DMS 273 (cell line): ENCODE results near the gene PCED1B.
"Not testable (repeated sequence)": the region's sequence is repeated elsewhere in the genome, so short reads cannot be mapped to it uniquely, and the experiment has no call there.

Experiments
- DNase-seq: peaks from one replicate; lab custom pipeline; 2025; ENCODE audit not compliant: unreplicated experiment; lab: John Stamatoyannopoulos, UW

Gene PCED1B

GRCh38 chr12:47205532-47206449, 126.4 kb downstream of the PCED1B start:
- no peak for DNase-seq

GRCh38 chr12:47206450-47207339, 127.3 kb downstream of the PCED1B start:
- DNase-seq, result no peak

GRCh38 chr12:47207340-47207717, 127.9 kb downstream of the PCED1B start:
- peak; percentile 79 for DNase-seq

GRCh38 chr12:47207829-47208248, 128.4 kb downstream of the PCED1B start:
- DNase-seq, result no peak

GRCh38 chr12:47209014-47209413, 129.6 kb downstream of the PCED1B start:
- DNase-seq, result no peak

- no peak for DNase-seq
Observed at GRCh38 chr12:47210776-47211175, 131.4 kb downstream of the PCED1B start.

DNA sequence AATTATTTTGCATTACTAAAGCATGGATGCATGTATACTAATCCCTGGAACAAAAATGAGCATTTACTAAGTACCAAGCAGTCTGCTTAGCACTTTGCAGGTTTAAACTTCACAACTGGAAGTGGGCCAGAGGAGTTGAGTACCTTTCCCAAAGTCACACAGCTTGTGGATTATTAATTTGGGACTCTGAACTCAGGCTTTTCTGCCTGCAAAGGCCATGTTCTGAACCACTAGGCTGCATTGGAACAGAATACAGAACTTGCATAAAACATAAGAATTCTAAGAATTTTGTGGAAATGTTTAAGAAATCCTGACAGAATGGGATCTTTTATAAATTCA, 133.2 kb downstream of the PCED1B start:
- DNase-seq, result no peak

DNA sequence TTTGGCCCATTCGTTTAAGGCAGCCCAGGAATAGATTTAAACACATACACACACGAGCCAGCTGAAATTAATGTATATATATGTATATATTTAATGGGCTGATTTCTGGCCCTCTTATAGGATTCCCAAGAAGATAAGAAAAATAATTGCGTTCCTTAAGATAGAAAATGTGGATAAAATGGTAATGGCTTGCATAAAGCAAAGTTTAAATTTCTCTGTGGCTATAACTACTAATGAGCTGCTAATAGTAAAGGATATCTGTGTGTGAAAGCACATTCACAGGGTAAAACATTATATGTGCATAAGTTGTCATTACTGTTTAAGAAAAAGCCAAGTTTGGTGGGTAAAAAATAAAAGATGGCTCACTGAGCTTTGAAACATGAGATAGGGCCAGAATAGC, 134.0 kb downstream of the PCED1B start:
- DNase-seq, result no peak

- no peak for DNase-seq
Observed at GRCh38 chr12:47214001-47214619, 134.7 kb downstream of the PCED1B start.

DNA sequence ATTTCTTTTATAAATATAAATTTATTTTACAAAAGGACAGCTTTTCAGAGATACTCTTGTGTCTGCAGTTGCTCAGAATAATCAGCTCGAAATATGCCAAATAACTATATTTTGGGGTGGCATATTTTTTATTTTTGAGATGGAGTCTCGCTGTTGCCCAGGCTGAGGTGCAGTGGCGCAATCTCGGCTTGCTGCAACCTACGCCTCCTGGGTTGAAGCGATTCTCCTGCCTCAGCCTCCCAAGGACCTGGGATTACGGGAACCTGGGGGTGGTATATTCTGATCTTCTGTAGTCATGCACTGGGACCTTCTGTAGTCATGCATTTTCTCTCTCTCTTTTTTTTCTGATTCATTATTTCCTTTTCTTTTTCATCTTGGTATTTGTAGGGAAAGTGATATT, 135.3 kb downstream of the PCED1B start:
- DNase-seq, result no peak

- no peak for DNase-seq
Observed at GRCh38 chr12:47216150-47216677, 136.8 kb downstream of the PCED1B start.

- not testable (repeated sequence) for DNase-seq
Observed at GRCh38 chr12:47217595-47217869, 138.1 kb downstream of the PCED1B start.

- DNase-seq, result no peak
Observed at GRCh38 chr12:47218191-47218654, 138.8 kb downstream of the PCED1B start.

DNA sequence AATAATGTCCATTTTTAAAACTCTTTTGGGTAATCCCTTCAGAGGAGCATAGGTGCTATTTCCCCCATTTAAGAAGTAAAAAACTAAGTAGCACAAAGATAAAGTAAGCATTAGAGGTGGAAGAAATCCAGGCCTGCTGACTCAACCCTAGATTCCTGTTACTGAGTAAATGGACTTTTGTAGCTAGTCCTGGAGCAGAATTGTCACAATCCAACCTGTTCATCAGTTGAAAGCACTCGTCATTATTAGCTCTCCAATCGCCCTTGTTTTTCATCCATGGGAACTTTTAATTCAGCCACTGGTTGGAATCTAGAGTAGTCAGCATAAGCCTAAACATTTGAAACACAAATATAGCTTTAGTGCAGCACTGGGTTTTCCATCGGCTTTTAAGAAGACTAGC, 139.8 kb downstream of the PCED1B start:
- no peak for DNase-seq

DNA sequence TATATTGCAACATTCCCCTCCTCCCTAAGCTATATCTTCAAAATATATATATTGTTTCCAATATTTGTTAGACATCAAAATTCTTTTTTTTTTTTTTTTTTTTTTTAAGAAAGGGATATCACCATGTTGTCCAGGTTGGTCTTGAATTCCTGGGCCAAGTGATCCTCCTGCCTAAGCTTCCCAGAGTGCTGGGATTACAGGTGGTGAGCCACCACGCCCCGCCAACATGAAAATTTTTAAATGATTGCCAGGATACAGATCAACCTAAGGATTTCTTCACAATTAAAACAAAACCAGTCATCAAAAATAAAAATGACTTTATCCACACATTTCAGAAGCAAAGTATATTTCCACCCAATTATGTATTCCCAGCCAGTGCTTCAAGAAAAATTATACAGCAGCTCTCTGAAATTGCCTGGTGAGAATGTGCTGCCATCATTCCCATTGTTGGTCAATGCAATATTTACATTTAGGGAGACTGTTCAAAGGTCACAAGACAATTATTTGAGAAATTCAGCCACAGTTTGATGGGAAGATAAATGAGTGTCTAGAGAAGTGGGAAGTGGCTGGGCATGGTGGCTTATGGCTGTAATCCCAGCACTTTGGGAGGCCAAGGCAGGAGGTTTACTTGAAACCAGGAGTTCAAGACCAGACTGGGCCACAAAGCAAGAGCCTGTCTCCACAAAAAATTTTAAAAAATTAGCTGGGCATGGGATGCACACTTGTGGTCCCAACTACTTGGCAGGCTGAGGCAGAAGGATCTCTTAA, 142.0 kb downstream of the PCED1B start:
- no peak for DNase-seq

- DNase-seq, result no peak
Observed at GRCh38 chr12:47222520-47223030, 143.2 kb downstream of the PCED1B start.

- peak; percentile 38 for DNase-seq
Observed at GRCh38 chr12:47223031-47223847, 143.8 kb downstream of the PCED1B start.

DNA sequence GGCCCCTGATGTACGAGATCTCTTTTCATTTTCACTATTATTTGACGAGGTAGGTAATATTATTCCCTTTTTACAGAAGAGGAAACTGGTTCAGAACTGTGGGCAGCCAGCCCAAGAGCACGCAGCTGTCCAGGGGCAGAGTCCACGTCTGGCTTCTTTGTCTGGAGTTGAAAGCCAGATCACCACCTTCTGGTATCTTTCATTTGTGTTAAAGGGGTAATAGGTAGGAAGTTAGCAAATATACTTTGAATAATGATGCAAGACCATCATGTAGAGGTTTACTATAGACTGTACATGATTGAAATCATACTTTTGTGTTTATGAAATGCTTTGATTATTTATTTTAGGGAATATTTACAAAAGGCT, 144.4 kb downstream of the PCED1B start:
- DNase-seq, result peak; percentile 42

DNA sequence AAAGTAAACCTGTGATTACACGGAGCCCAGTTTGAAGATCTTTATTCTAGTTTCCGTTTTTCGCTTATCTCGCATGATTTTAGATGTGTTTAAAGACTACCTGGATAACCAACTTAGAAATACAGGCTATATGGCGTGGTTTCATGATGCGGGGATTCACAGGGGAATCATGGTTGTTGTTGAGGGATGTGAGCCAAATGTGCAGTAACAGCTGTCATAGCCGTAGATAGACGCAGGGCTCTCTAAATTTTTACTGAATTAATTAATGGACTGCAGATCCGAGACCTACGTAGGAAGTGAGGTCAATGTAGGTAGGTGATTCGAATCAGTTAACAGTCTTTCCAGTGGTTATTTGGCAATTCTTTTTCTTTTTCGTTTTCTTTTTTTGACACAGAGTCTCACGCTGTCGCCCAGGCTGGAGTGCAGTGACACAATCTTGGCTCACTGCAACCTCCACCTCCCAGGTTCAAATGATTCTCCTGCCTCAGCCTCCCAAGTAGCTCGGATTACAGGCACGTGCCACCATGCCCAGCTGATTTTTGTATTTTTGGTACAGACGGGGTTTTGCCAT, 145.2 kb downstream of the PCED1B start:
- DNase-seq, result peak; percentile 55
